CD4-positive, CD25-positive, alpha-beta regulatory T cell (primary cell): Measurements from ENCODE around the gene IFT74. TPM values are rescaled to one million over a fixed set of nuclear protein-coding genes. Genes with fewer than 3 reads are reported as not detected.

Source experiments
- ATAC-seq, 2 donors: fragments of 150-1000 bp; cut with Tn5 transposase; one replicate each; pipeline ENCODE4 v1.10.0; 2021; ENCODE audit warnings: low read depth in 2 of 2, moderate number of reproducible peaks in 2 of 2, moderate library complexity in 1 of 2
- DNase-seq, 3 donors: peaks; one replicate each; pipeline versions ENCODE4 v3.0.0 to v3.0.0-alpha.2; 2012 to 2022; ENCODE audit warnings: mixed read lengths in 1 of 3
- H3K27ac ChIP-seq: one replicate; pipeline ENCODE4 v1.7.0; 2013; ENCODE audit warnings: mild to moderate bottlenecking, low read length; ENCODE audit not compliant: insufficient read depth, poor library complexity, severe bottlenecking
- H3K27me3 ChIP-seq: one replicate; pipeline ENCODE4 v1.7.0; 2013; ENCODE audit warnings: low read length; ENCODE audit not compliant: control insufficient read depth, insufficient read depth
- H3K36me3 ChIP-seq: one replicate; pipeline ENCODE4 v1.7.0; 2013; ENCODE audit warnings: mild to moderate bottlenecking, low read length, moderate library complexity; ENCODE audit not compliant: control insufficient read depth, insufficient read depth
- H3K4me1 ChIP-seq: 2 replicates; pipeline ENCODE4 v1.7.0; 2013; ENCODE audit warnings: mild to moderate bottlenecking, low read length; ENCODE audit not compliant: insufficient read depth, control insufficient read depth, poor library complexity, severe bottlenecking
- H3K4me3 ChIP-seq: one replicate; pipeline ENCODE4 v1.7.0; 2013; ENCODE audit warnings: low read depth, mild to moderate bottlenecking, low read length, moderate library complexity
- H3K9me3 ChIP-seq, 2 experiments: 1 replicate in 1 of 2; 2 replicates in 1 of 2; pipeline ENCODE4 v1.7.0; 2013; ENCODE audit warnings: low read length in 2 of 2, mild to moderate bottlenecking in 1 of 2, moderate library complexity in 1 of 2; ENCODE audit not compliant: control insufficient read depth in 2 of 2
- H3K27ac Mint-ChIP-seq, 3 donors: one replicate each; pipeline ENCODE4 v1.8.0; 2020 to 2022; ENCODE audit warnings: mild to moderate bottlenecking in 3 of 3, mixed read lengths in 3 of 3, moderate library complexity in 2 of 3
- H3K27me3 Mint-ChIP-seq: one replicate; pipeline ENCODE4 v1.8.0; 2022; ENCODE audit warnings: mild to moderate bottlenecking, mixed read lengths
- H3K36me3 Mint-ChIP-seq: one replicate; pipeline ENCODE4 v1.8.0; 2020; ENCODE audit warnings: mixed read lengths
- H3K4me1 Mint-ChIP-seq, 4 donors: one replicate each; pipeline ENCODE4 v1.8.0; 2020 to 2022; ENCODE audit warnings: mixed read lengths in 4 of 4, mild to moderate bottlenecking in 1 of 4
- H3K4me3 Mint-ChIP-seq, 4 donors: one replicate each; pipeline ENCODE4 v1.8.0; 2020 to 2022; ENCODE audit warnings: mild to moderate bottlenecking in 4 of 4, mixed read lengths in 4 of 4, moderate library complexity in 3 of 4
- H3K9me3 Mint-ChIP-seq, 7 donors: one replicate each; pipeline ENCODE4 v1.8.0; 2020 to 2022; ENCODE audit warnings: mixed read lengths in 7 of 7, mild to moderate bottlenecking in 3 of 7, moderate library complexity in 2 of 7
- polyA plus RNA-seq, 4 donors: library from polyadenylated mRNA; unstranded; fragments of 300-500 nt; fragmentation: Illumina TruSeq; gene quantifications; one replicate each; pipeline ENCODE4 v1.2.3, GENCODE V29; 2021
- total RNA-seq: library from RNA; stranded (reverse); gene quantifications from one replicate; pipeline ENCODE4 v1.2.3, GENCODE V29; 2022

The IFT74 gene
- total and polyA plus RNA-seq, 5 donors from 2014 or later = 5.3 to 9.6 (median 6.3) TPM

GRCh38 chr9:26975728-26976707 lies 19.8 kb downstream of the IFT74 start:
- Histone ChIP-seq H3K36me3 (peaks cover 2% of the 10 kb centered on the region), H3K27ac (no peak overlapping the region), H3K4me1 (no peaks in the 10 kb centered on the region), H3K4me3 (no peak overlapping the region), H3K9me3 (no peaks in the 10 kb centered on the region), H3K27me3 (no peaks in the 10 kb centered on the region)
- Mint-ChIP-seq H3K36me3 (peaks cover 25% of the 10 kb centered on the region), H3K9me3 (no peaks in the 10 kb centered on the region), H3K4me1 (peaks cover 0 to under 1% (median 0%) of the 10 kb centered on the region in 4 donors), H3K4me3 (no peak overlapping the region), H3K27me3 (no peaks in the 10 kb centered on the region), H3K27ac (peak overlapping the region in 1 of 3 donors; percentile 38)
- peak in 2 of 3 donors; percentile 3 to 30 for DNase-seq
- ATAC-seq = no peak

GRCh38 chr9:26983340-26983739 lies 27.1 kb downstream of the IFT74 start:
- peaks cover 11% of the 10 kb centered on the region for H3K36me3 ChIP-seq
- Mint-ChIP-seq H3K4me1 (peaks cover 0 to 5% (median 3%) of the 10 kb centered on the region in 4 donors), H3K27ac (no peak overlapping the region), H3K27me3 (no peaks in the 10 kb centered on the region), H3K9me3 (no peaks in the 10 kb centered on the region), H3K4me3 (no peak overlapping the region), H3K36me3 (peaks cover 28% of the 10 kb centered on the region)
- no peaks in the 10 kb centered on the region for H3K9me3 ChIP-seq
- no peak overlapping the region for H3K27ac ChIP-seq
- DNase-seq (peak in 1 of 3 donors; percentile 15), ATAC-seq (no peak)
- no peaks in the 10 kb centered on the region for H3K4me1 ChIP-seq
- no peaks in the 10 kb centered on the region for H3K27me3 ChIP-seq
- no peak overlapping the region for H3K4me3 ChIP-seq

- H3K27me3 Mint-ChIP-seq = no peaks in the 10 kb centered on the region
- DNase-seq (no peak), ATAC-seq (no peak)
- H3K4me3 ChIP-seq = no peak overlapping the region
- peaks cover 4% of the 10 kb centered on the region for H3K36me3 Mint-ChIP-seq
- no peak overlapping the region for H3K4me3 Mint-ChIP-seq
- H3K27ac ChIP-seq = no peak overlapping the region
- H3K36me3 ChIP-seq = no peaks in the 10 kb centered on the region
- no peaks in the 10 kb centered on the region for H3K9me3 Mint-ChIP-seq
- H3K4me1 Mint-ChIP-seq = no peaks in the 10 kb centered on the region
- no peaks in the 10 kb centered on the region for H3K9me3 ChIP-seq
- no peaks in the 10 kb centered on the region for H3K4me1 ChIP-seq
- H3K27ac Mint-ChIP-seq = no peak overlapping the region
- no peaks in the 10 kb centered on the region for H3K27me3 ChIP-seq
These were observed 39.6 kb downstream of the IFT74 start for GRCh38 chr9:26995810-26996209.

GRCh38 chr9:27003426-27004077 lies 47.3 kb downstream of the IFT74 start:
- H3K9me3 Mint-ChIP-seq = no peaks in the 10 kb centered on the region
- H3K4me1 Mint-ChIP-seq = peaks cover 0 to 4% (median 0%) of the 10 kb centered on the region in 4 donors
- H3K4me3 ChIP-seq = no peak overlapping the region
- H3K27ac Mint-ChIP-seq = no peak overlapping the region
- H3K27ac ChIP-seq = no peak overlapping the region
- H3K36me3 ChIP-seq = no peaks in the 10 kb centered on the region
- no peaks in the 10 kb centered on the region for H3K4me1 ChIP-seq
- no peaks in the 10 kb centered on the region for H3K27me3 Mint-ChIP-seq
- ATAC-seq = no peak
- peaks cover 8% of the 10 kb centered on the region for H3K36me3 Mint-ChIP-seq
- no peak for DNase-seq
- H3K9me3 ChIP-seq = no peaks in the 10 kb centered on the region
- no peak overlapping the region for H3K4me3 Mint-ChIP-seq
- H3K27me3 ChIP-seq = no peaks in the 10 kb centered on the region

- peaks cover 8% of the 10 kb centered on the region for H3K36me3 Mint-ChIP-seq
- Histone ChIP-seq H3K27ac (no peak within 1 kb of the TSS), H3K27me3 (no peaks in the 10 kb centered on the region), H3K9me3 (no peaks in the 10 kb centered on the region), H3K4me1 (no peaks in the 10 kb centered on the region), H3K4me3 (no peak within 1 kb of the TSS), H3K36me3 (no peaks in the 10 kb centered on the region)
- no peak for ATAC-seq
- DNase-seq = no peak
- H3K4me1 Mint-ChIP-seq = peaks cover 0 to 4% (median 0%) of the 10 kb centered on the region in 4 donors
- H3K4me3 Mint-ChIP-seq = no peak within 1 kb of the TSS
- H3K27me3 Mint-ChIP-seq = no peaks in the 10 kb centered on the region
- H3K27ac Mint-ChIP-seq = no peak within 1 kb of the TSS
- no peaks in the 10 kb centered on the region for H3K9me3 Mint-ChIP-seq
These were observed 49.3 kb downstream of the IFT74 start, which contains the start of gene LRRC19 for GRCh38 chr9:27005491-27005890. Gene LRRC19, minus strand, starts transcription at chr9:27005672. Its CDS starts 5,978 bp downstream, at chr9:26999694.

GRCh38 chr9:27019589-27019988 lies 63.4 kb downstream of the IFT74 start:
- Mint-ChIP-seq H3K9me3 (no peaks in the 10 kb centered on the region), H3K36me3 (peaks cover 48% of the 10 kb centered on the region)
- DNase-seq = no peak

GRCh38 chr9:27022920-27023319 lies 66.7 kb downstream of the IFT74 start:
- Histone ChIP-seq H3K27ac (no peak overlapping the region), H3K4me1 (no peaks in the 10 kb centered on the region), H3K9me3 (no peaks in the 10 kb centered on the region), H3K27me3 (no peaks in the 10 kb centered on the region), H3K4me3 (no peak overlapping the region), H3K36me3 (peaks cover 11% of the 10 kb centered on the region)
- Mint-ChIP-seq H3K27me3 (no peaks in the 10 kb centered on the region), H3K36me3 (peaks cover 38% of the 10 kb centered on the region), H3K27ac (no peak overlapping the region), H3K4me1 (no peaks in the 10 kb centered on the region), H3K9me3 (peaks cover 0 to 4% (median 0%) of the 10 kb centered on the region in 7 donors), H3K4me3 (no peak overlapping the region)
- ATAC-seq = no peak
- DNase-seq = no peak

More at GRCh38 chr9:27019589-27019988, 63.4 kb downstream of the IFT74 start:
- H3K27ac Mint-ChIP-seq = no peak overlapping the region
- H3K4me3 Mint-ChIP-seq = no peak overlapping the region
- H3K4me1 ChIP-seq = no peaks in the 10 kb centered on the region
- no peaks in the 10 kb centered on the region for H3K27me3 Mint-ChIP-seq
- no peaks in the 10 kb centered on the region for H3K4me1 Mint-ChIP-seq
- peaks cover 14% of the 10 kb centered on the region for H3K36me3 ChIP-seq
- H3K27ac ChIP-seq = no peak overlapping the region
- H3K27me3 ChIP-seq = no peaks in the 10 kb centered on the region
- H3K9me3 ChIP-seq = no peaks in the 10 kb centered on the region
- ATAC-seq = no peak
- no peak overlapping the region for H3K4me3 ChIP-seq
